ENCODE measurements around the gene MICU1. TPM values are rescaled to one million over a fixed set of nuclear protein-coding genes. Genes with fewer than 3 reads are reported as not detected.
A peak's percentile ranks its signal among the peaks of the same experiment; 100 is the strongest.
"Not testable (repeated sequence)": the region's sequence is repeated elsewhere in the genome, so short reads cannot be mapped to it uniquely, and the experiment has no call there.

The MICU1 gene
- total RNA-seq, 2 donors from 2014 or later, result 19.1 to 19.9 TPM

DNA sequence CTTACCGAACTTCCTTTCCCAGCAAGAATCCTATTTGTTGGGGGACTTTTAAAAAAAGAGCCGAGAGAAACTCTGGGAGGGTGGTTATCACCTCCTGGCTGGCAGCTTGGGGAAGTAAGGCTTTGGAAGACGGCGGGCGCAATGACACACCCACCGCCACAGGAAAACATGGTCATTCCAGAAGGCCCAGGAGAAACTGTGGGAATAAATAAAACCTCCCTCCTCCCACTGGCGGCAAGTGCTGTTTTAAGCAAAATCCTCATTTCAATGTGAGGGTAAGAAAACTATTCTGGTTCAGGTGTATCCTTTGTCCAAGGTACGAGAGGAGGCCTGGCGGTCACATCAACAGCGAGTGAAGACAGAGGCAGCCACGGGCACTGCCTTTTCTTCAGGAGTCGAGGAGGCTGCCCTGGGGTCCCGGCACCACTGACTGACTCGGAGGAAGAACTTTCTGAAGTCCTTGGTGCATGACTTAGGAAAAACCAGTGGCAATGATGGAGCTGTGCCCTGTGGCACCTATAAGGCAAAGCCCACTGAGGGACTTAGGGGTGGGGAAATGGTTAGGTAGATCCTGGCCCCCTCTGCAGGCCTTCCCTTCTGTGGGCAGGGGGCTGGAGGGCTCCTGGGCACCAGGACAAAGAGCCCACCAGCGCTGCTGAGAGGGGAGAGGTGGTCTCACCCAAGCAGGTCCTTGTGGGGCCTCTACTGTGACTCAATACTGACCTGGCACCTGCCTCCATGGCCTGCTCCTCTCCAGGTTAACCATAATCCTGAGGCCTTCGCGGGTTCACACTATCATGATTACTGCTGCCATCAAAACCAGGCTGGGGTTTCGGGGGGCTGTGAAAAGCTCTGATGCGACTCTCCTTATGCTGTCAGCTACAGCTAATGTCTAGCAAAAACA, 292.5 kb downstream of the MICU1 start:
- Mint-ChIP-seq H3K27ac (peak overlapping the region; percentile 97), H3K4me1 (peaks cover 58% of the 10 kb centered on the region), H3K4me3 (peak overlapping the region; percentile 77), H3K36me3 (ENCODE audit: low read depth) (peaks cover 2% of the 10 kb centered on the region), H3K27me3 (no peaks in the 10 kb centered on the region)
- no peak for DNase-seq
- no peaks in the 10 kb centered on the region for H3K9me3 ChIP-seq (ENCODE audit: control insufficient read depth, low read length, poor library complexity, severe bottlenecking)
- ATAC-seq, result no peak

DNA sequence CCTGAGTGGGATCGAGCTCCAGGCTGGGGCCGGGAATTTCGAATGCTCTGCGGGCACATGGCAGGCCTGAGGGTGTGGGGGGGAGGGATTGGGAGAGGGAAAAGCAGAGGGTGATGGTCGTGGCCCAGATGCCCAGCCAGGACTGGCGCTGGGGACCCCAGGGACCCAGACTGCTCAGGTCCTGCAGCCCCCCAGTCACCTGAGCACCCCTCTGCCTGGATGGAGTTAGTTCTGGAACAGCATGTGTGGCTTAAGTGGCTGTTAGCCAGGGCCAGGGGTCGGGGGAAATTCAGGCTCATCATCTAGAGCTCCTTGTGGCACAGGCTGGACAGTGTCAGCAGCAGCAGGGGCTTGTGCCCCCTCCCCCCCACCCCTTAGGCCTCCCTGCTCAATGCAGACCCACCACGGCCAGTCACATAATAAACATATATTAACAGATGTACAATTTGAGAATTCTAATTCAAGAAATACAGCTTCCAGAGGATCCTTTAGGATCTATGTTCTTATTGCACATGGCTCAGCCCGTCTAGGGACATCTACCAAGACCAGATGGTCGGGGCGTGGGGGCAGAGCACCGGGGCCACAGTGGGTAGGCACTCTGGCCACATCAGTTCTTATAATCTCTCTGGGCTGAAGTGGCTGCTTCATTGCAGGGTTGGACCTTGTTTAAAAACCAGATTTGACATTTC, 293.3 kb downstream of the MICU1 start:
- no peaks in the 10 kb centered on the region for H3K36me3 Mint-ChIP-seq (ENCODE audit: low read depth)
- no peak for ATAC-seq

DNA sequence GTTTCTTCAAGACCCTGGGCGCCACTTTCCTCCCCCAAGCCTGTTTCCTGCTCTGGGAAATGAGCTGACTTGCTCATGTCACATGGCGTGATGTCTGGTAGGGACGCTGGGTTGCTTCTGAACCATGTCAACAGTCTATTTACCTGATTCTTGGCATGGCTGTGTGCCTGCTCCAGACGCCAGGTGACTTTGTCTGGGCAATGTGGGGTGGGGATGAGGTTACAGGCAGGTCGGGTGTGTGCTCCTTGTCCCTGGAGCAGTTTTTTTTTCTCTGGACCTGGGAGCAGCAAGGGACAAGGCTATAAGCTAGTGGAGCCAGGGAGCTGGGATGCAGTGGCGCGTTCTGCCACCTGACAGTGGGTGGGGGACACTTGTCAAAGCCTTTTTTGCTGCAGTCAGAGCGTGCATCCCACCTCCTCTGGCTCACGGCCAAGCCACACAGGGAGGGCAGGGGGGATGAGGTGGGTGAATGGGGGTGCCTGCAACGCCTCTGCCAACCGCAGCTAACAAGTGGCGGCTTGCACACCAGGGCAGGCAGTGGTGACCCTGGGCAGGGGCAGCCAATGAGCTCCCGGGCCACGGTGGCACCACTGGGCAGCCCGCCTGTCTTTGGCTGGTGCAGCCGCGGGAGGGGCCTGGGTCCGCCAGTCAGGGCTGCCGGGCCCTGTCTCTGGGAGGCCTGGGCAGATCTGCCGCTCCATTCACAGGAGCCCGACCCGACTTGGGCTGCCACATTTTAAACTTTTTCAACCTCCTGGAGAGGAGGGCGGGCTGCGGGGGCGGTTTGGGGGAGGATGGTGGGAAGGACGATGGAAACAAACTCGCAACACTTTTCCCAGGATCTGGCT, 294.1 kb downstream of the MICU1 start:
- H3K9me3 ChIP-seq (ENCODE audit: control insufficient read depth, low read length, poor library complexity, severe bottlenecking), result no peaks in the 10 kb centered on the region
- no peaks in the 10 kb centered on the region for H3K27me3 Mint-ChIP-seq
- peak overlapping the region; percentile 88 for H3K4me3 Mint-ChIP-seq
- DNase-seq (peak; percentile 71 to 89 (median 80)), ATAC-seq (peak; percentile 76)
- H3K4me1 Mint-ChIP-seq, result peaks cover 58% of the 10 kb centered on the region
- peak overlapping the region; percentile 97 for H3K27ac Mint-ChIP-seq
- no peaks in the 10 kb centered on the region for H3K36me3 Mint-ChIP-seq (ENCODE audit: low read depth)

More for the DNA sequence above, 293.3 kb downstream of the MICU1 start:
- no peaks in the 10 kb centered on the region for H3K9me3 ChIP-seq (ENCODE audit: control insufficient read depth, low read length, poor library complexity, severe bottlenecking)
- DNase-seq, result no peak
- Mint-ChIP-seq H3K27me3 (no peaks in the 10 kb centered on the region), H3K27ac (peak overlapping the region; percentile 97), H3K4me1 (peaks cover 61% of the 10 kb centered on the region), H3K4me3 (peak overlapping the region; percentile 88)

DNA sequence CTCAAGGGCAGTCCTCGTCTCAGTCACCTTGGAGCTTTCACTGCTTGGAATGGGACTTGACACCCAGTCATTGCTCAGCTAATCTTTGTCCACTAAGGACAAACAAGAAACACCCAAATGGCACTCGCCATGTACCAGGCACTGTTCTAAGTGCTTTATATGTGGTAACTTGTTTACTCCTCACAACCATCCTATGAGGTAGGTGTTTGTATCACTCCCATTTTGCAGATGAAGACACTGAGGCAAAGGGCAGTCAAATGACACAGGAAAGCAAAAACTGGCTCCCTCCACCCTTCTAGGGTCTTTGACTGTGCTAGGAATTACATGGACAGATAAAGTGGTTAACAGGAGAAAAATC, 295.8 kb downstream of the MICU1 start:
- Mint-ChIP-seq H3K27me3 (no peaks in the 10 kb centered on the region), H3K27ac (peak overlapping the region; percentile 97), H3K4me3 (peak overlapping the region; percentile 55), H3K36me3 (ENCODE audit: low read depth) (no peaks in the 10 kb centered on the region), H3K4me1 (peaks cover 47% of the 10 kb centered on the region)
- H3K9me3 ChIP-seq (ENCODE audit: control insufficient read depth, low read length, poor library complexity, severe bottlenecking), result no peaks in the 10 kb centered on the region
- DNase-seq, result no peak
- ATAC-seq, result no peak

DNA sequence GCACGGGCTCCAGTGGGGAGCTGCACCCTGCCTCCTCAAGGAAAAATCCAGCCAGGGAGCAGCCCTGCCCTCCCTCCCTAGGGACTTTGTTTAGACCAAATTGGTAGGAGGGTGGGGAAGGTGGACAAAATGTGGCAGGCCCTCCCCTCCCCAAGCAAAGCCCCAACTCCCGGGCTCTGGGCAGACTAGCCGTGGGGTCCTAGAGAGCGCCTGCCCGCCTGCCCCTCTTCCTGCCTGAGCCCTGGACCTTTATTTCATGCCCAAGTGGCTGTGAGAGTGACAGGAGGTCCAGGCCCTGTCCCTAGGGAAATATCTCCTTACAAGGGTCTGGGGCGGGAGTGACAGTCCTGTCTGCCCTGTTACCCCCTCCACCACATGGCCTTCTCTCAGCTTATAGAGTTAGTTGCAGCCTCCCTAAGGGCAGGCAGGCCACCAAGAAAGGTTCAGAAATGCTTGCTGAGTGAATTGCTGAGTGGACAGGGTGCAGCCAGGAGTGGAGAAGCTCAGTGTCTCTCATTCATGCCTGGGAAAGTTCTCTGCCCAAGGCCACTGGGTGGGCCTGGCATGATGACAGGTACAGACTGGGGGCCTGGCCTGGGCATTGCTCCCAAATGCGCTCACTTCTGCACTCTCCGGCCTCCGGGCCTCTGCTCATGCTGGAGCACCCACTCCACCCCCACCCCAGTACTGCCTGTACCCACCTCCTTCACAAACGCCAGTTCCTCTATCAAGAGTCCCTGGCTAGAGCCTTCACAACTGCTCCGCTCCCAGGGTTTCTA, 296.4 kb downstream of the MICU1 start:
- Mint-ChIP-seq H3K36me3 (ENCODE audit: low read depth) (no peaks in the 10 kb centered on the region), H3K27me3 (no peaks in the 10 kb centered on the region), H3K4me3 (peak overlapping the region; percentile 55), H3K4me1 (peaks cover 42% of the 10 kb centered on the region), H3K27ac (peak overlapping the region; percentile 97)
- DNase-seq (no peak), ATAC-seq (no peak)
- no peaks in the 10 kb centered on the region for H3K9me3 ChIP-seq (ENCODE audit: control insufficient read depth, low read length, poor library complexity, severe bottlenecking)

DNA sequence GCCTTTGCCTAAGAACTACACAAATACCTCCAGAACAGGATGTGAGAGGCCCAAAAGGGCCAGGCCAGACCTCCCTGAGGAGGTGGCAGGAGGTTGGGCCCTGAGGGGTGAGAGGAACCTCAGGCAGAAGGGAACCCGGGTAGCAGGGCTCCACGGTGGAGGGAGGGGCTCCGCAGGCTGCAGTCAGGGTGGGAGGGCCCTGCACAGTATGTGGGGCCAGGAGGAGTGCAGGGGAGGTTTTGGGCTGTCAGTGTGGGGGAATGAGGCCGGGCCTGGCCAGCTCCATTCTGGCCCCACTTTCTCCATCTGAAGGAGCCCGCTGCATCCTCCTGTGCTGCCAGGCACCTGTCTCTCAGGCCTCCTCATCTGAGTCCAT, 297.1 kb downstream of the MICU1 start:
- no peak overlapping the region for H3K4me3 Mint-ChIP-seq
- no peaks in the 10 kb centered on the region for H3K27me3 Mint-ChIP-seq
- no peaks in the 10 kb centered on the region for H3K36me3 Mint-ChIP-seq (ENCODE audit: low read depth)
- DNase-seq (no peak), ATAC-seq (no peak)
- peak overlapping the region; percentile 90 for H3K27ac Mint-ChIP-seq
- peaks cover 41% of the 10 kb centered on the region for H3K4me1 Mint-ChIP-seq
- no peaks in the 10 kb centered on the region for H3K9me3 ChIP-seq (ENCODE audit: control insufficient read depth, low read length, poor library complexity, severe bottlenecking)

DNA sequence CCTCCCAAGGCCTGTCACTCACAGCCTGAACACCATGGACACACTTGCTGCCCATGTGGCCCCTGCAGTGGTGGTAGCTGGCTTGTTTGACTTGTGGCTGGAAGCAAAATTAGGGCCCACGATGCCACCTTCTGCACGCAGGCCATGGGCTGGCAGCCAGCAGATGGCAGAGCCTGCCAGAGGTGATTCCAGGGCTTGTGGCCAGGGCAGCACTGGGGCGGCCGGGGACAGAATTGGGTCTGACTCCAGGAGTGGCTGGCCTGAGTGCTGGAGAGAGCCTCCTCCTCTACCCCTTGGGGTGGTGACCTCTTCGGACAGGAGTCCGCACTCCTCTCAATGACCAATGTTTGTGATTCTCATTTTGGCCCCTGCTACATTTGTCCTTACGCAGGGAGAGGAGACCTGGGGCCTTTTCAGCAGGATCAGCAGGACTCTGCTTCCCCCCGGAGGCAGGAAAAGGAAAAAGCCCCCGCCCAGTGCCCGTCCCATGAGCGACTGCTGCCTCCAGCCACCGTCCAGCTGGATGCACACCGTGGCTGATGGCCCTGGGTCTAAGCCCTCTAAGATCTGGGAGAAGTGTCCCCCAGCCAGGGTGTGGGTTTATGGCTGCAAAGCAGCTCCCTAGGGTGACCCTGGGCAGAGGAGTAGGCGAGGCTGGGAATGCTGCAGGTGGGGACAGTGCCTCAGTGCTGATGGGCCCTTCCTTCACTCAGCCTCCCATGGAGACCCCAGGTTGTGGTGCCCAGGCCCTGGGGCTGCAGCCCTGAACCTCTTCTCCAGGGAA, 297.6 kb downstream of the MICU1 start:
- no peak for ATAC-seq
- Mint-ChIP-seq H3K4me3 (peak overlapping the region; percentile 15), H3K27ac (peak overlapping the region; percentile 90), H3K27me3 (no peaks in the 10 kb centered on the region), H3K4me1 (peaks cover 41% of the 10 kb centered on the region), H3K36me3 (ENCODE audit: low read depth) (no peaks in the 10 kb centered on the region)
- no peak for DNase-seq
- H3K9me3 ChIP-seq (ENCODE audit: control insufficient read depth, low read length, poor library complexity, severe bottlenecking), result no peaks in the 10 kb centered on the region

DNA sequence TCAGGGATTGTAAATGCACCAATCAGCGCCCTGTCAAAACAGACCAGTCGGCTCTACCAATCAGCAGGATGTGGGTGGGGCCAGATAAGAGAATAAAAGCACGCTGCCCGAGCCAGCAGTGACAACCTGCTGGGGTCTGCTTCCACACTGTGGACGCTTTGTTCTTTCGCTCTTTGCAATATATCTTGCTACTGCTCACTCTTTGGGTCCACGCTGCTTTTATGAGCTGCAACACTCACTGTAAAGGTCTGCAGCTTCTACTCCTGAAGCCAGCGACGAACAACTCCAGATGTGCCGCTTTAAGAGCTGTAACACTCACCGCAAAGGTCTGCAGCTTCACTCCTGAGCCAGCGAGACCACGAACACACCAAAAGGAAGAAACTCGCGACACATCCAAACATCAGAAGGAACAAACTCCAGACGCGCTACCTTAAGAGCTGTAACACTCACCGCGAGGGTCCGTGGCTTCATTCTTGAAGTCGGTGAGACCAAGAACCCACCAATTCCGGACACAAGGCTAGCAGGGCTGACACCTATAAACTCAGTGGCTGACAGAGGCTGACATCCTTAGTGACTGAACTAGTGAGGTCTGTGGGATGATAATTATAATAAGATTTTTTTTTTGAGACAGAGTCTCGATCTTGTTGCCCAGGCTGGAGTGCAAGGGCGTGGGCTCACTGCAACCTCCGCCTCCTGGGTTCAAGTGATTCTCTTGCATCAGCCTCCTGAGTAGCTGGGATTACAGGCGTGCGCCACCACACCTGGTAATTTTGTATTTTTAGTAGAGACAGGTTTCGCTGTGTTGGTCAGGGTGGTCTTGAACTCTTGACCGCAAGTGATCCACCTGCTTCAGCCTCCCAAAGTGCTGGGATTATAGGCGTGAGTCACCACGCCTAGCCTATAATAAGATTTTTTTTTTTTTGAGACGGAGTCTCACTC, 298.9 kb downstream of the MICU1 start:
- not testable (repeated sequence) for H3K9me3 ChIP-seq (ENCODE audit: control insufficient read depth, low read length, poor library complexity, severe bottlenecking); H3K36me3 Mint-ChIP-seq (ENCODE audit: low read depth); H3K27me3 Mint-ChIP-seq; ATAC-seq
- peak overlapping the region; percentile 90 for H3K27ac Mint-ChIP-seq
- H3K4me3 Mint-ChIP-seq, result peak overlapping the region; percentile 88
- peaks cover 48% of the 10 kb centered on the region for H3K4me1 Mint-ChIP-seq
- DNase-seq, result peak in 1 of 3 donors; percentile 34

DNA sequence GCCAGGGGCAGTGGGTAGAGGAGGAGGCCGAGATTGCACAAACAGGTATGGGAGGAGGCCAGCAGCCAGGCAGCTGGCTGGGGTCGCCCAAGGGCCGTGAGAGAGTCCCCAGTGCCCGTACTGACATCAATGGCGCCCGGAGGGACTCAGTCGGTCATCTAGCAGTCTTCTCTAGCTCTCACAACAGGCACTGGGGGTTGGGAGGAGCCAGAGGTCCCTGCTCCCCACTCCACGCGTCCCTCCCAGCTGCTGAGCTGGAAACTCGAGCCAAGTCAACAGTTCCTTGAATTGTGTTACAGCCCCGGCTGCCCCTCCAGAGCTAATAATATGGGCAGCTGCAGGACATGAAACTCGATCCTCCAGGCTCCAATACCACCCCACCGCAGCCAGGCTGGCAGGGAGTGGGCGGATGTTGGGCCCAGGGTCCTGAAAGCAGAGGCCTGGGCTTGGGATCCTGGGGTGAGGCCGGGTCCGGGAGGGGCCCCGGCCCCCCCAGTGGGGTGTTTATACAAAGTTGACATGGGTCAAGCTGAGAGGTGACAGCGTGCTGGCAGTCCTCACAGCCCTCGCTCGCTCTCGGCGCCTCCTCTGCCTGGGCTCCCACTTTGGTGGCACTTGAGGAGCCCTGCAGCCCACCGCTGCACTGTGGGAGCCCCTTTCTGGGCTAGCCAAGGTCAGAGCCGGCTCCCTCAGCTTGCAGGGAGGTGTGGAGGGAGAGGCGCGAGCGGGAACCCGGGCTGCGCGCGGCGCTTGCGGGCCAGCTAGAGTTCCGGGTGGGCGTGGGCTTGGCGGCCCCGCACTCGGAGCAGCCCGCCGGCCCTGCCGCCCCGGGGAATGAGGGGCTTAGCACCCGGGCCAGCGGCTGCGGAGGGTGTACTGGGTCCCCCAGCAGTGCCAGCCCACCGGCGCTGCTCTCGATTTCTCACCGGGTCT, 300.4 kb downstream of the MICU1 start:
- not testable (repeated sequence) for DNase-seq; H3K36me3 Mint-ChIP-seq (ENCODE audit: low read depth); H3K27me3 Mint-ChIP-seq; H3K4me3 Mint-ChIP-seq; ATAC-seq; H3K9me3 ChIP-seq (ENCODE audit: control insufficient read depth, low read length, poor library complexity, severe bottlenecking)
- peaks cover 44% of the 10 kb centered on the region for H3K4me1 Mint-ChIP-seq
- H3K27ac Mint-ChIP-seq, result peak overlapping the region; percentile 4

DNA sequence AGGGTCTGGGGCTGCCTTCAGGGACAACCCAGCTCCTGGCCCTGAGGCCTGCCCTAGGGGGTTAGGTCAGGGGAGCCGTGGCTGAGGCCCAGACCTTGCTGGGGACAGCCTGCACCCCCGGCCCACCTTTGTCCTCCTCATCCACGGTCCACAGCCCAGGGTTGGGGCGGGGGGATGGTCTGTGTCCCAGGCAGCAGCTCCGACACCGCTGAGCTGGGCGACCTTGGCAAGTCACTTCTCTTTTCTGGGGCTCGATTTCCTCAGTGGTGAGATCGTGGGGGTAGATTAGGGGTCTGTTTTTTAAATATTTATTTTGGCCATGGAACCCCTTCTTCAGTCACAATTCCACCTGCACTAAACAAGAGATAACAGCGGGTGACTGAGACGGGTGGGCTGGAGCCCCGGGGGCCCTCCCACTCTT, 302.1 kb downstream of the MICU1 start:
- H3K4me3 Mint-ChIP-seq, result no peak overlapping the region
- H3K4me1 Mint-ChIP-seq, result peaks cover 42% of the 10 kb centered on the region
- DNase-seq (no peak), ATAC-seq (no peak)
- no peaks in the 10 kb centered on the region for H3K36me3 Mint-ChIP-seq (ENCODE audit: low read depth)
- H3K9me3 ChIP-seq (ENCODE audit: control insufficient read depth, low read length, poor library complexity, severe bottlenecking), result no peaks in the 10 kb centered on the region
- peak overlapping the region; percentile 84 for H3K27ac Mint-ChIP-seq
- no peaks in the 10 kb centered on the region for H3K27me3 Mint-ChIP-seq

Data from T-helper 17 cell (primary cell).